B cell (primary cell): ENCODE data around the gene FTL.

ENCODE experiments used
- CTCF ChIP-seq: fragments of 200-600 bp; IDR thresholded peaks from one replicate; pipeline ENCODE4 v1.8.0; 2022; ENCODE audit warnings: antibody characterized with exemption, mild to moderate bottlenecking
- EZH2 ChIP-seq: IDR thresholded peaks from 2 replicates; pipeline ENCODE4 v1.6.1; 2012; ENCODE audit warnings: borderline replicate concordance, low read depth, mild to moderate bottlenecking, moderate library complexity, low read length; ENCODE audit not compliant: insufficient read depth, poor library complexity, severe bottlenecking

- TF ChIP-seq CTCF (no peak), EZH2 (no peak)
Measured at GRCh38 chr19:48982280-48982679, 17.2 kb downstream of the FTL start.
